Fibroblast of the aortic adventitia (primary cell): ENCODE results near the gene NCLN. TPM values are rescaled to one million over a fixed set of nuclear protein-coding genes. Genes with fewer than 3 reads are reported as not detected.

Source experiments
- DNase-seq: peaks from one replicate; pipeline ENCODE4 v3.0.0-alpha.2; 2010; ENCODE audit warnings: low read depth
- H3K4me3 ChIP-seq: 2 replicates; pipeline ENCODE4 v1.5.1; 2011; ENCODE audit warnings: low read depth, mild to moderate bottlenecking, control low read depth, low read length, moderate library complexity
- CTCF ChIP-seq: IDR thresholded peaks from 2 replicates; pipeline ENCODE4 v1.5.1; 2011; ENCODE audit warnings: mild to moderate bottlenecking, low read length, control low read depth, inconsistent platforms; ENCODE audit not compliant: insufficient read depth
- total RNA-seq: library from RNA; depleted of rRNA; stranded (reverse); fragments of >200 nt; gene quantifications from 2 replicates; pipeline ENCODE4 v1.2.3, GENCODE V29; 2012; ENCODE audit warnings: low replicate concordance

The NCLN gene
- total RNA-seq, 1 donor = 38.3 TPM

DNA sequence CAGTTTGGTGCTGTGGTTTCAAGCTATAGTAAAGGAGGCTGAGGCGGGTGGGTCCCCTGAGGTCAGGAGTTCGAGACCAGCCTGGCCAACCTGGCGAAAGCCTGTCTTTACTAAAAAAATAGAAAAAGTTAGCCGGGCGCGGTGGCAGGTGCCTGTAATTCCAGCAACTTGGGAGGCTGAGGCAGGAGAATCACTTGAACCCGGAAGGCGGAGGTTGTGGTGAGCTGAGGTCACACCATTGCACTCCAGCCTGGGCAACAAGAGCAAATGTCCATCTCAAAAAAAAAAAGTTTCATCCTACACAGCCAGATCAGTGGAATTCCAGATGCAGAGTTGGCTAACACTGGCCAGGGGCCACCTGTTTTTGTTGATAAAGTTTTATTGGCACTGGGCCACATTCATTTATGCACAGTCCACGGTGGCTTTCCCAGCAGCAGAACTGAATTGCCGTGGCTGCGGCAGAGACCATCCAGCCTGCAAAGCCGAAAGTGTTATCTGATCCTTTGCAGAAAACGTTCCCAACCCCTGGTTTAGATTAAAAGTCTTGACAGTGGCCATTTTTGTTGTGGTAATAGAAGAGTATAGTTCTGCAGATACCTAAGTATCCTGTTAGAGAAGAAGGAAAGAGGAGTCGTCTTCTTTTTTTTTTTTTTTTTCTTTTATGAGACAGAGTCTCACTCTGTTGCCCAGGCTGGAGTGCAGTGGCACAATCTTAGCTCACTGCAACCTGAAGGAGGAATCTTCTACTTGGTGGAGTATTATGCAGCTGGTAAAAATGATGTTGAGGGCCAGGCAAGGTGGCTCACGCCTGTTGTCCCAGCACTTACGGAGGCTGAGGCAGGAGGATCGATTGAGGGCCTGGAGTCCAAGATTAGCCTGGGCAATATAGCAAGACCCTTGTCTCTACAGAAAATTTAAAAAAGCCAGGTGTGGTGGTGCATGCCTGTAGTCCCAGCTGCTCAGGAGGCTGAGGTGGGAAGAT is 8.7 kb downstream of the NCLN start:
- no peak for TF ChIP-seq CTCF
- H3K4me3 ChIP-seq = no peak overlapping the region
- no peak for DNase-seq

DNA sequence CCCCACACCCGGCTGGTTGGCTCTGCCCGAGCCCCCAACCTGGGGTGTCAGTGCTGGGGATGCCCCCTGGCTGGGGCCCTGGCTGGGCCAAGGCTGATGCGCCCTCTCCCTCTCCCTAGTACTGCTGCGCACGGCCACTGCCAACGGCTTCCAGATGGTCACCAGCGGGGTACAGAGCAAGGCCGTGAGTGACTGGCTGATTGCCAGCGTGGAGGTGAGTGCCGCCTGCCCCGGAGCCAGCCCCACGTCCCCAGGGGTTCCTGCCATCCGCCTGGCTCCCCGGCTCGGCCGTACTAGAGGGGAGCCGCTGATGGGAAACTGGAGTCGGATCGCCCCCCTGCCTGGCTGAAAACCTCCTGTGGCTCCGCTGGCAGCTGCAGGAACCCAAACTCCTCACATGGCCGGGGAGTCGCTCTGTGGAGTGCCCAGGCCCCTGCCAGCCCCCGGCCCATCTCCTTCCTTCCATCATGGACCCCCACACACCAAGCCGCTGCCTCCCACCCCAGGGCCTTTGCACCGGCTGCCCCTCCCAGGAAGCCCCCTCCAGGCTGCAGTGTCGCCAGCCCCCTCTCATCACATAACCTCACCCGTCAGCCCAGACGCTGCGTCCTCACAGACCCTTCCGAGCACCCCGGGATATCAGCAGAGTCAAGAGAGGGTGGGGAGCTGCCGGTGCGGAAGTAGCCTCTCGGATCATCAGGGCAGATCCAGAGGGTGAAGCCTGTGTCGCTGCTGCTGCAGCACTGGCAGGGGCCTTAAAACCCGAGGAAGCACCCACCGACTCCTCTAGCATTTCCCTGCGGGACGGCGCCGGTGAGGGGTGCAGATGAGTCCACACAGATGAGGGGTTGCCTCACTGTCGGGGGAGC is 10.6 kb downstream of the NCLN start:
- TF ChIP-seq CTCF = no peak
- no peak overlapping the region for H3K4me3 ChIP-seq
- DNase-seq = no peak

DNA sequence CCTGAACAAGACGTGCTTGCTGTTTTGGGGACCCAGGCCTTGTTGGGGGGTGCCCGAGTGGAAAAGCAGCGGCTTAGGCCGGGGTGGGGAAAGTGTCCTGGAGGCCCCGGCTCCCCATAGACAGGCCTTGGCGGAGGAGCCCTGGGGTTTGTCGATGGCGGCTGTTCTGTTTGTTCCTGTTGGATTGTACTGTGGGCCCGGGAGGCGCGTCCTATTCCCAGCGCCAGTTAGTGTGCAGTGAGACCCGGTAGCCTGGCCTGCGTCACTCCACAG is 11.1 kb downstream of the NCLN start:
- TF ChIP-seq CTCF = no peak
- no peak for DNase-seq

DNA sequence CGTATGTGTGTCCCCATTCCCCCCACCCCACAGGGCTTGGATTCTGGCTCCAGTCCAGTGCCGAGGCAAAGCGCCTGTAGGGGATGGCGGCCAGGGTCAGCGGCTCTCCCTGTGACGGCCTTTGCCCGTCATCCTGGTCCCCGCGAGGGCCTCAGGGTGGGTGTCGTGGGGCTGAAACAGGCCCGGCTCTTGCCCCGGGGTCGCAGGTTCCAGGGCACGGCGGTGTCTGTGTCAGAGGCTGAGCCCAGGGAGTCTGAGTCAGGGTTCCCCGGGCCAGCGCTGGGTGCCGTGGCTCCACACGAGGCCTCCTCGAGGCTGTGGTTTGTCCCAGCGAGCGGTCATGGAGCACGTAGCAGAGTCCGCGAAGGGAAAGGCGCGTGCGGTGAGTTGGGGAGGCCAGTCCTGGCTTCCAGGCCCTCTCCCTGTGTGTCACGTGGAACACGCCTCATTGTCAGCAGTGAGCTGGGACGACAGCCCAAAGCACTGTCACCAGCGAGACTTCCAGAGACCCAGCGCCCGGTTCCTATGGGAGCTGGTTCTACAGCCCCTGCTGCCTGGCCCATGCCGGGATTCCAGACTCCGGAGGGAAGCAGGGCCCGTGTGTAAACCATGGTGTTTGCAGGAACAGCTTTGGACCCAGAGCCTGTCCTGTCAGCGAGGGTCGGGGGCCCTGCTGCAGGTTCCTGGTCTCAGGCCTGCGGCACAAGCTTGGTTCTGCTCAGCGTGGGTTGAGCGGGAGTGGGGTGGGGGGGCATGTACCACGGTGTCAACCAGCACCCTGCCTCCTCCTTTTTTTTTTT is 13.4 kb downstream of the NCLN start:
- no peak for DNase-seq
- no peak for TF ChIP-seq CTCF
- H3K4me3 ChIP-seq = no peak overlapping the region

More for the DNA sequence above, 11.1 kb downstream of the NCLN start:
- H3K4me3 ChIP-seq = no peak overlapping the region

DNA sequence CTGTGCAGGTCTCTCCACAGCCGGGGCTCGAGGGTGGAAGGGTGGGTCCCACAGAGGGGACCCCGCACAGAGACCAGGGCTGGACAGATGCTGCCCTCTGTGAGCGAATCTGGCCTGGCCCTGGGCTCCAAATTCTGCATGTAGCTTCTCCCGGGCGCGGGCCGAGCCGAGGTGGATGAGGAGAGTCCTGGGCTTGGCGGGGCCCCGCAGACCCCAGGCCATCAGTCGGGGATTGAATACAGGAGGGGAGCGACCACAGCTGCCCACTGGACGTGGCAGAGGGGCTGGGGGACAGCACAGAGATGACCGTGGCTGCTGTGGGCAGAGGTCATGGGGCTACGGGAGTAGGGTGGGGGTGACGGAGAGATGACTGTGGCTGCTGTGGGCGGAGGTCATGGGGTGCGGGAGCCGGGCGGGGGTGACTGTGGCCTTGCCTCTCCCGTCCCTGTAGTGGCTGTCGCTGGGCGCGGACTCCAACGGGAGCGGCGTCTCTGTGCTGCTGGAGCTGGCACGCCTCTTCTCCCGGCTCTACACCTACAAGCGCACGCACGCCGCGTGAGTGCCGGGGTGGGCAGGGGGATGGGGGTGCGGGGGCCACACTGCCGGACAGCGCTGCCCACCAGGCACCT is 15.5 kb downstream of the NCLN start:
- no peak for TF ChIP-seq CTCF
- H3K4me3 ChIP-seq = no peak overlapping the region
- DNase-seq = no peak

DNA sequence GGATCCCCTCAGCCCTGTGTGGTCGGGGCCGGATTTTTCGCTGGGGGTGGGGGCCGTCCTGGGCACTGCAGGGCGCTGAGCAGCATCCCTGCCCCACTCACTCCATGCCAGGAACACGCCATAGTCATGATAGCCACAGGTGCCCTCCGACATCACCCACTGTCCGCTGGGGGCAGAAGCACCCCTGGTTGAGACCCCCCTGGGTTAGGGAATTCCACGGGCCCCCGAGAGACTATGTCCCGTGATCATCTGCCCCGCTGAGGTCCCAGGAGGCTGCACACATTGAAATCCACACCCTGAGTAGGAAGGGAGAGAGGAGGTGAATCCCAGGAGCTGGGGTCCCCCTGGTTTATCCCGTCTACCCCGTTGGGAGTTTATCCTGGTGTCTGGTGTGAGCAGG is 16.2 kb downstream of the NCLN start:
- no peak for TF ChIP-seq CTCF
- H3K4me3 ChIP-seq = no peak overlapping the region
- DNase-seq = no peak
